ENCODE results near the gene LYG1. TPM values are rescaled to one million over a fixed set of nuclear protein-coding genes. Genes with fewer than 3 reads are reported as not detected.

LYG1 gene
- total RNA-seq, 1 experiment from 2014 or later: 3.8 TPM

DNA sequence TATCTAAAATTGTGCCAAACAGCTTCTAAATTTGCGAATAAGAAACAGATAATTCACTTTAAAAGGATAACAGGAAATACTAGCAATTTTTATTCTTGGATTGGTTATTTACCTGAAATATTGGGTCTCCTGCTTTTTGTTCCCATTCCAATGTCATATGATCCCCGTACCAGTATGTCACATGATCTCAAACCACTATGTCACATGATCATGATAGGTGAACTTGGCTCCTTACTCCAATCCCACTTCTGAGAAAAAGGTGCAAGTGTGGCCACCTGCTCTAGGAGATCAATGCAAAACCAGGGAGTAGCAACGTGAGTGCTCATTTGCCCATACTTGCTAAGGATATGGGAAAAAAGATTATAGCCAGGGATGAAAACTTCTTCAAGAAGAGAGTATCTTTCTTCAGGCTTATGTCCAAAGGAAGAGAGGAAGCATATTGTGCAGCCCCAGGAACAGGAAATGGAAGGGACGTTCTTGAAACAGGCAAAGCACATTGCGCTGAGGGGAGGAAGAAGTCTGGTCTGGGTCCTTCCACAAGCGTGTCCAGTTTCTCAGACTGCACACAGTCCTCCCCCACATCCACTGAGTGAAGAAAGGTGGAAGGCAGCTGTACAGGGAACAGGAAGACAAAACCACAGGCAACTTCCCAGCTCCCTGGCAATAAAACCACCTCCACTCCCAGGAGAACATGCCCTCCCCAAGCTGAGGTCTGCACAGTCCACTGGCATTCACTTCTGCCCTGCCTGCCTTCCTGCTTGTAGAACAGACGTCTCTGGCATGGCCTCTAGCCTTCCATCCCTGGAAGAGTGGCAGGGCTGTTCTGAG is 45.3 kb downstream of the LYG1 start, which contains the start of gene LYG2 (continued):
- TF ChIP-seq, protein P1, sequence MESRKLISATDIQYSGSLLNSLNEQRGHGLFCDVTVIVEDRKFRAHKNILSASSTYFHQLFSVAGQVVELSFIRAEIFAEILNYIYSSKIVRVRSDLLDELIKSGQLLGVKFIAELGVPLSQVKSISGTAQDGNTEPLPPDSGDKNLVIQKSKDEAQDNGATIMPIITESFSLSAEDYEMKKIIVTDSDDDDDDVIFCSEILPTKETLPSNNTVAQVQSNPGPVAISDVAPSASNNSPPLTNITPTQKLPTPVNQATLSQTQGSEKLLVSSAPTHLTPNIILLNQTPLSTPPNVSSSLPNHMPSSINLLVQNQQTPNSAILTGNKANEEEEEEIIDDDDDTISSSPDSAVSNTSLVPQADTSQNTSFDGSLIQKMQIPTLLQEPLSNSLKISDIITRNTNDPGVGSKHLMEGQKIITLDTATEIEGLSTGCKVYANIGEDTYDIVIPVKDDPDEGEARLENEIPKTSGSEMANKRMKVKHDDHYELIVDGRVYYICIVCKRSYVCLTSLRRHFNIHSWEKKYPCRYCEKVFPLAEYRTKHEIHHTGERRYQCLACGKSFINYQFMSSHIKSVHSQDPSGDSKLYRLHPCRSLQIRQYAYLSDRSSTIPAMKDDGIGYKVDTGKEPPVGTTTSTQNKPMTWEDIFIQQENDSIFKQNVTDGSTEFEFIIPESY (IDR thresholded peaks at IDR 0.05; ENCODE audit: extremely low read depth, insufficient replicate concordance, low read length): no peak

GRCh38 chr2:99249951-99250350 is 51.0 kb downstream of the LYG1 start:
- H3K4me1 ChIP-seq (ENCODE audit: control insufficient read depth in 1 of 2, insufficient read depth in 2 of 2, low read length in 2 of 2): no peaks in the 10 kb centered on the region
- H3K9me3 ChIP-seq (ENCODE audit: control insufficient read depth in 1 of 2, insufficient read depth in 1 of 2, low read depth in 1 of 2, low read length in 2 of 2): no peaks in the 10 kb centered on the region
- ATAC-seq: no peak
- no peak for DNase-seq (ENCODE audit: low read depth, low spot score)
- H3K4me2 ChIP-seq (ENCODE audit: low read length): no peak overlapping the region
- no peaks in the 10 kb centered on the region for H3K79me2 ChIP-seq (ENCODE audit: insufficient read depth, low read length)
- intact Hi-C loops (cut with micrococcal nuclease): no loop called here
- H3K36me3 ChIP-seq (ENCODE audit: control insufficient read depth in 1 of 2, insufficient read depth in 2 of 2, low read length in 2 of 2): no peaks in the 10 kb centered on the region
- H3K4me3 ChIP-seq (replicated peaks in 1 of 2; ENCODE audit: low read depth in 1 of 2, low read length in 2 of 2): no peak overlapping the region
- H2AFZ ChIP-seq (ENCODE audit: low read depth, low read length, poor library complexity, severe bottlenecking): no peak overlapping the region
- POLR2A ChIA-PET: no interaction called here
- CTCF ChIA-PET: no interaction called here
- RAD21 ChIA-PET (ENCODE audit: low non-redundant PET in 1 of 2, low total read pairs in 2 of 2, uncharacterized antibody in 2 of 2, unreplicated experiment in 2 of 2): no interaction called here
- no peak overlapping the region for H3K9ac ChIP-seq (ENCODE audit: low read length)
- H4K20me1 ChIP-seq (ENCODE audit: insufficient read depth): no peaks in the 10 kb centered on the region
- H3K27me3 ChIP-seq (ENCODE audit: insufficient read depth, low read length): no peaks in the 10 kb centered on the region
- H3K27ac ChIP-seq (ENCODE audit: low read depth, low read length): no peak overlapping the region
- H3K9me2 ChIP-seq (ENCODE audit: insufficient read depth): no peaks in the 10 kb centered on the region
- no TSS peak for BruUV-seq (replicated peaks)
- TF ChIP-seq, protein P1 (IDR thresholded peaks at IDR 0.05; ENCODE audit: extremely low read depth, insufficient replicate concordance, low read length): no peak
- TF ChIP-seq REST (IDR thresholded peaks at IDR 0.05; ENCODE audit: low read depth) (no peak), TCF7L2 (IDR thresholded peaks at IDR 0.05; ENCODE audit: borderline replicate concordance, extremely low read depth, insufficient read depth, insufficient read length) (no peak), POLR2AphosphoS5 (IDR thresholded peaks at IDR 0.05; ENCODE audit: low read depth, low read length) (no peak), ELF1 (IDR thresholded peaks at IDR 0.05; ENCODE audit: borderline replicate concordance, low read depth) (no peak), SIN3A (IDR thresholded peaks at IDR 0.05; ENCODE audit: low read depth) (no peak), EGR1 (IDR thresholded peaks at IDR 0.05; ENCODE audit: low read depth) (no peak), SRF (IDR thresholded peaks at IDR 0.05; ENCODE audit: low read depth) (no peak), SP1 (IDR thresholded peaks at IDR 0.05; ENCODE audit: low read depth) (no peak), CEBPB (IDR thresholded peaks at IDR 0.05; ENCODE audit: low read depth) (no peak), ZNF274 (IDR thresholded peaks at IDR 0.05; ENCODE audit: low read depth, low read length) (no peak), MAX (IDR thresholded peaks at IDR 0.05) (no peak)
- TF ChIP-seq, protein P2, sequence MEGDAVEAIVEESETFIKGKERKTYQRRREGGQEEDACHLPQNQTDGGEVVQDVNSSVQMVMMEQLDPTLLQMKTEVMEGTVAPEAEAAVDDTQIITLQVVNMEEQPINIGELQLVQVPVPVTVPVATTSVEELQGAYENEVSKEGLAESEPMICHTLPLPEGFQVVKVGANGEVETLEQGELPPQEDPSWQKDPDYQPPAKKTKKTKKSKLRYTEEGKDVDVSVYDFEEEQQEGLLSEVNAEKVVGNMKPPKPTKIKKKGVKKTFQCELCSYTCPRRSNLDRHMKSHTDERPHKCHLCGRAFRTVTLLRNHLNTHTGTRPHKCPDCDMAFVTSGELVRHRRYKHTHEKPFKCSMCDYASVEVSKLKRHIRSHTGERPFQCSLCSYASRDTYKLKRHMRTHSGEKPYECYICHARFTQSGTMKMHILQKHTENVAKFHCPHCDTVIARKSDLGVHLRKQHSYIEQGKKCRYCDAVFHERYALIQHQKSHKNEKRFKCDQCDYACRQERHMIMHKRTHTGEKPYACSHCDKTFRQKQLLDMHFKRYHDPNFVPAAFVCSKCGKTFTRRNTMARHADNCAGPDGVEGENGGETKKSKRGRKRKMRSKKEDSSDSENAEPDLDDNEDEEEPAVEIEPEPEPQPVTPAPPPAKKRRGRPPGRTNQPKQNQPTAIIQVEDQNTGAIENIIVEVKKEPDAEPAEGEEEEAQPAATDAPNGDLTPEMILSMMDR (IDR thresholded peaks at IDR 0.05 in 2 of 3, conservative IDR thresholded peaks at IDR 0.05 in 1 of 3; ENCODE audit: borderline replicate concordance in 1 of 3, insufficient read depth in 1 of 3, low read depth in 2 of 3, low read length in 2 of 3): no peak

Data from HCT116 (cell line).